D721Med (cell line): ENCODE measurements around the gene ADGRB2.

Experiments used
- DNase-seq: peaks from one replicate; pipeline ENCODE4 v3.0.0; 2011; ENCODE audit warnings: low spot score; ENCODE audit not compliant: insufficient read length
- FAIRE-seq: peaks from 2 replicates; lab custom pipeline; 2011; peaks lifted over from hg19 to GRCh38; lab: Jason Lieb, UNC
- TF ChIP-seq, protein P1 (sequence below): IDR thresholded peaks from 2 replicates; pipeline ENCODE4 v1.5.1; 2012; ENCODE audit warnings: mild to moderate bottlenecking, control low read depth; ENCODE audit not compliant: insufficient read depth; ENCODE audit errors: missing control alignments

The ADGRB2 gene

DNA sequence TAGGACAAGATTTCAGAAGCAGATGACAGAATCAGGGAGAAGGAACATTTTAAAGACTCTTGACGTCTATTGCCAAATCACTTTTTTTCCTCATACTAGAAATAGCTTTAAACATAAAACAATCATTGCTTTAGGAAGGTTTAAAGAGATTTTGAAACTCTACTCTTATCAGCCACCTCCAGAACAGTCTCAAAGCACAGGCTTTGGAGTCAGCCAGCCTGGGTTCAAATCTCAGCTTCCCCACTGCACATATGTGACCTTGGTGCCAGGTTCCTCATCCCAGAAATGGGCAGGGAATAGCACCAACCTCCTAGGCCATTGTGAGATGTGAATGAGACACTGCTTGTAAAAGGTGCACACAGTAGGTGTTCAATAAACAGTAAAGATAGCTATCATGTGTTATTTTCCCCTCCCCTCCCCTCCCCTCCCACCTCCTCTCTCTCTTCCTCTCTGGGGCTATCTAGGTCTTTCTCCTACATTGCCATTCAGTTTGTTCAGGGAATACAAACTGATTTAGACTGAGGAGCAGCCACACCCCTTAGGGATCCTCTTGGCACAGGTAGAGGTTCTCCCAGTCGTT is 31.0 kb upstream of the ADGRB2 start:
- DNase-seq: no peak
- FAIRE-seq: no peak
- TF ChIP-seq, protein P1, sequence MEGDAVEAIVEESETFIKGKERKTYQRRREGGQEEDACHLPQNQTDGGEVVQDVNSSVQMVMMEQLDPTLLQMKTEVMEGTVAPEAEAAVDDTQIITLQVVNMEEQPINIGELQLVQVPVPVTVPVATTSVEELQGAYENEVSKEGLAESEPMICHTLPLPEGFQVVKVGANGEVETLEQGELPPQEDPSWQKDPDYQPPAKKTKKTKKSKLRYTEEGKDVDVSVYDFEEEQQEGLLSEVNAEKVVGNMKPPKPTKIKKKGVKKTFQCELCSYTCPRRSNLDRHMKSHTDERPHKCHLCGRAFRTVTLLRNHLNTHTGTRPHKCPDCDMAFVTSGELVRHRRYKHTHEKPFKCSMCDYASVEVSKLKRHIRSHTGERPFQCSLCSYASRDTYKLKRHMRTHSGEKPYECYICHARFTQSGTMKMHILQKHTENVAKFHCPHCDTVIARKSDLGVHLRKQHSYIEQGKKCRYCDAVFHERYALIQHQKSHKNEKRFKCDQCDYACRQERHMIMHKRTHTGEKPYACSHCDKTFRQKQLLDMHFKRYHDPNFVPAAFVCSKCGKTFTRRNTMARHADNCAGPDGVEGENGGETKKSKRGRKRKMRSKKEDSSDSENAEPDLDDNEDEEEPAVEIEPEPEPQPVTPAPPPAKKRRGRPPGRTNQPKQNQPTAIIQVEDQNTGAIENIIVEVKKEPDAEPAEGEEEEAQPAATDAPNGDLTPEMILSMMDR: no peak

DNA sequence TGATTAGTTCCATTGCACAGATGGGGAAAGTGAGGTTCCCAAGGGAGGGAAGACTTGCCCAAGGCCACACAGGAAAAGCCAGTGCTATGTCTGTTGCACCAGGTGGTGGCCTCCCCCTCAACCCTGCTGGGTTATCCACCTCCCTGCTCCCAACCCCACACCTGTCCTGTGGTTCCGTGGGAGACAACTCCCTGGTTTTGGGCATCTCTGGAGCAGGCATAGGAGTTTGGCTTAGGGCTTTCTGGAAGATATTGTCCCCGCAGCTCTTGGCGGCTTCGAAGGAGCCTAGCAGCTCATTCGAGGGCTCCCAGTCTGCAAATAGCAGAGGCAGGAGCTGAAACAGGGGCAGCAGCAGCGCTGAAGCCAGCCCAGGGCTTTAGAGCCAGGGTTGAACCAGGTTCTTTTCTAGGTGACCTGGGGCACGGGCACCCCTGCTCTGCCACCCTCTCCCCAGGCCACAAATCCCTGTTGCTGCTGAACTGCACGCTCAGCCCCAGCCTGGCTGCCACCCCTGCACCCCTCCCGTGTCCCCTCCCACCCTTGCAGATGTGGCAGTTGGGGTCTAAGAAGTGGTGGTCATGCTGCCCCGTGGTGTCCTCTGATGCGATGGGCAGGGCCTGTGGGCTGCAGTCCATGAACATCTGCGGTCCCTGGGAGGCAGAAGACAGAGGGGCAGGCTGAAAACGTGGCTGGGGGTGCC is 29.6 kb upstream of the ADGRB2 start:
- TF ChIP-seq, protein P1: no peak
- no peak for DNase-seq
- FAIRE-seq: no peak

DNA sequence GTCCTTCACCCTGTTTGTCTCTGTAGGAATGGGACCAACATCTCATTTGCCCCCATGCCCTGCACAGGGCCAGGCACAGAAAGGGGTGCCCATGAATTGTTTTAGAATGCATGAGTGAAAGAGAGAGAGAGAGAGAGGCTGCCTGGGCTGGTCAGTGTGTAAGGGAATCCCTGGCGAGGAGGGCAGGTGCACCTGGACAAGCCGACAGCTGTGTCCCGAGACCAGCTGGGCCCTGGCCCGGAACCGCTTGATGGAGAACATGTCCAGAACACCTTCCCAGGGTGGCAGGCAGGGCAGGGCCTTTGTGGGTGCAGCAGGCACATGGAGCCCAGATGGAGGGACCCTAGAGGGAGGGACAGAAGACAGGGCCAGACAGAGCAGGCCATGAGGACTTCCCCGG is 28.9 kb upstream of the ADGRB2 start:
- FAIRE-seq: no peak
- TF ChIP-seq, protein P1: no peak
- no peak for DNase-seq

DNA sequence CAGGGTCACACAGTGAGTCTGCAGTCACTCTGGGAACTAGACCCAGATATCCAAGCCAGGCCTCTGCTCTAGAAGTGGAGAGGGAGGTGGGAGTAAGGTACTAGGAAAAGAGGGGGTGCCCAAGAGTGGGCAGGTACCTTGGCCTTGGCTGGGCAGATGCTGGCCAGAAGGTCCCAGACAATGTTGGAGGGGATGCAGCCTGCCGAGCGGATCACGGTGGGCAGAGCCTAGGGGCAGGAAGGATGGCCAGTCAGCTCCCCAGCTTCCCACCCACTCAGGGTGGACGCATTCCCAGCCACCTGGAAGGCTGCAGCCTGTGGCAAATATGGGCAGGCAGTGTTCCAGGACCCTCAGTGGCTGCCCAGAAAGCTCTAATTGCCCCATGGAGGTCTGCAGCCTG is 28.4 kb upstream of the ADGRB2 start:
- TF ChIP-seq, protein P1: no peak
- DNase-seq: no peak
- FAIRE-seq: no peak

DNA sequence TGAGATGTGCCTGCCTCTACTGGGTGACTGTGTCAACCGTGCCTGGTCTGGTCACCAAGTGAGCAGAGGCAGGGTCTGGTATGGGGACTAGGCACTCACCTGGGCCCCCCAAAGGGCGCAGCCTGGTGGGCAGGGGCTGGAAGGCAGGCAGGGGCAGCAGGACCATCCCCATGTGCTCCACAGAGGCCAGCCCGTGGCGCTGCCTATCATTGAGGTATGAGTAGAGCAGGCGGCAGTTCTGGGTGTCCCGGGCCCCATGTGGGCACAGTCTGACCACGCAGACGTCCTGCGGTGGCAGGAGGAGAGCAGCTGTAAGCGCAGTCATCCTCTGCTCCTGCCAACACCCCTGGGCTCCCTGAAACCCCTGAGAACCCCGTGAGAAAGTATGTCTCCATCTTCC is 28.0 kb upstream of the ADGRB2 start:
- TF ChIP-seq, protein P1: no peak
- DNase-seq (no peak), FAIRE-seq (no peak)

DNA sequence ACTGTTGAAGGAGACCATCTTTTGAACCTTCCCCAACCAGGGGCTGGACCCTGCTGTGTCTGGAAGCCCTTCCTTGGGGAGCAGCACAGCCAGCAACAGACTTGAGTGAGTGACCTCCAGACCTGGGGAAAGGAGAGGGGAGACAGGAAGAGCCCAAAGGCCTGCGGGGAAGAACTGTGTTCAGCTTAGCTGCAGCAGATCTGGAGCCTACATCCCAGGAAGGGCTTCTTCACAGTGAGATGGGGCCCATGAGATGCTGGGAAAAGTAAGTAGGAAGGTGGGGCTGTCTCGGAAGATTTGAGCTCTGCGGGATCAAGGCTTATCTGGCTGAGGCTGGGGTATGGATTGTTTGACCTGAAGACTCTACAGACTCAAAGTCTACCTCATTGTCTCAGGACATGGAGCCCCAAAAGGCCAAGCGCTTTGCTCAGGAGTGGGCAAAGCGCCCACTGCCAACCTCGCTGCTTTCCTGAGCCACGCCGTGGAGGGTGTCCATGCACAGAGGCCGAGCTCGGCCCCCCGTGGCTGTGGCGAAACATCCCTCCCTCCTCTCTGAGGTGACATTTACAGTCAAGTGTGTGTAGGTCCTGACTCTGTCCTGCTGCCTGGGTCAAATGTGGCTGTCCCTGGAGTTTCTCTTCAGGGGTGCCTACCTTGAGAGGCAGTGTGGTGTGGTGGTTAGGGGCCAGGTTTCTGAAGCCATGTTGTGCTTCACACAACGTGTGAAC is 27.2 kb upstream of the ADGRB2 start:
- no peak for FAIRE-seq
- no peak for DNase-seq
- TF ChIP-seq, protein P1: no peak
